ENCODE measurements around the gene LEPR.
"Not testable (repeated sequence)": the region's sequence is repeated elsewhere in the genome, so short reads cannot be mapped to it uniquely, and the experiment has no call there.

LEPR gene

GRCh38 chr1:65457868-65458267, 37.4 kb downstream of the LEPR start:
- H3K79me2 ChIP-seq (ENCODE audit: control insufficient read depth, insufficient read depth, low read length, poor library complexity), result no peaks in the 10 kb centered on the region
- H3K4ac ChIP-seq (ENCODE audit: low read depth, low read length), result no peak overlapping the region
- no peaks in the 10 kb centered on the region for H3K79me1 ChIP-seq (ENCODE audit: low read length)
- no peaks in the 10 kb centered on the region for H3K4me1 ChIP-seq (ENCODE audit: control insufficient read depth in 1 of 2, insufficient read depth in 2 of 2, low read length in 2 of 2)
- H2AK5ac ChIP-seq (ENCODE audit: low read length), result no peak overlapping the region
- H3K27me3 ChIP-seq (ENCODE audit: insufficient read depth, low read length), result no peaks in the 10 kb centered on the region
- no peak overlapping the region for H2BK12ac ChIP-seq (ENCODE audit: low read length)
- H3K14ac ChIP-seq (ENCODE audit: low read length), result no peak overlapping the region
- H3K27ac ChIP-seq (ENCODE audit: low read depth, low read length), result no peak overlapping the region
- H3K36me3 ChIP-seq (ENCODE audit: control insufficient read depth in 1 of 2, insufficient read depth in 2 of 2, low read length in 2 of 2), result no peaks in the 10 kb centered on the region
- H2BK5ac ChIP-seq (ENCODE audit: low read depth, low read length, poor library complexity), result no peak overlapping the region
- H4K8ac ChIP-seq (ENCODE audit: low read depth, low read length), result no peak overlapping the region
- no peak overlapping the region for H2AFZ ChIP-seq (ENCODE audit: insufficient read depth, low read length, poor library complexity)
- no peak overlapping the region for H4K12ac ChIP-seq (ENCODE audit: low read depth, low read length)
- H4K91ac ChIP-seq (ENCODE audit: low read depth, low read length), result no peak overlapping the region
- H3K9me3 ChIP-seq (ENCODE audit: insufficient read depth, low read depth, low read length), result no peaks in the 10 kb centered on the region
- no peak for DNase-seq
- no peak overlapping the region for H3K4me3 ChIP-seq (ENCODE audit: low read depth, low read length)
- H2BK120ac ChIP-seq (ENCODE audit: insufficient read depth, low read length, poor library complexity), result no peak overlapping the region
- H3K18ac ChIP-seq (ENCODE audit: low read length), result no peak overlapping the region
- H3K23ac ChIP-seq (ENCODE audit: low read length), result no peak overlapping the region
- no peak overlapping the region for H3K9ac ChIP-seq (ENCODE audit: low read length)
- H3K4me2 ChIP-seq (ENCODE audit: low read length), result no peak overlapping the region

DNA sequence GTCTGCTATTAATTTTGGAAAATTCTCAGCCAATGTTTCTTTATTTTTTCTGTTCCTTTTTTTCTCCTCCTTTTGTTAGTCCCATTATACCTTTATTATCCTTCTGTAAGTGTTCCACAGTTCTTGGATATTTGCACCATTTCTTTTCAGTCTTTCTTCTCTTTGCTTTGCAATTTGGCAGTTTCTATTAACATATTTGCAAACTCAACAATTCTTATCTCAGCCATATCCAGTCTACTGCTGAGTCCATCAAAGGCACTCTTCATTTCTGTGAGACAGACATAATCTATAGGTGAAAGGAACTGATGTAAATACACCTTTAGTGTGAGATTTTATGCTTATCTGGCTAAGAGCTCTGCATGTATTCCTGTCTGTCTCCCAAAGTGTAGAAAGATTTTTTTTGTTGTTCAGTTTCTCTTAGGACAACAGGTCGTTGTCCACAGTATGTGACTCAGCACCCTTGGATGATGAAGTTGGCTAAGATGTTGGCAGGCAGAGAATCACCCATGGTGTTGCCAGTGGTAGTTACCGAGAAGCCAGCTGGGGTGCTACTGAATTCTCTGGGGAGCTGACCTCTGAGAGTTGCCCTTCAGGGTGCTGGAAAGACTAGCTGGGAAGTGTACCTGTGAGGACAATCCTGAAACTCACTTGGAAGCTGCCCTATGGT, 38.4 kb downstream of the LEPR start:
- H4K12ac ChIP-seq (ENCODE audit: low read depth, low read length), result no peak overlapping the region
- H2AK5ac ChIP-seq (ENCODE audit: low read length), result no peak overlapping the region
- no peak overlapping the region for H3K14ac ChIP-seq (ENCODE audit: low read length)
- H3K4me3 ChIP-seq (ENCODE audit: low read depth, low read length), result no peak overlapping the region
- H2AFZ ChIP-seq (ENCODE audit: insufficient read depth, low read length, poor library complexity), result no peak overlapping the region
- no peaks in the 10 kb centered on the region for H3K79me1 ChIP-seq (ENCODE audit: low read length)
- H3K79me2 ChIP-seq (ENCODE audit: control insufficient read depth, insufficient read depth, low read length, poor library complexity), result no peaks in the 10 kb centered on the region
- H3K4me2 ChIP-seq (ENCODE audit: low read length), result no peak overlapping the region
- no peak overlapping the region for H3K23ac ChIP-seq (ENCODE audit: low read length)
- H4K8ac ChIP-seq (ENCODE audit: low read depth, low read length), result no peak overlapping the region
- no peak overlapping the region for H4K91ac ChIP-seq (ENCODE audit: low read depth, low read length)
- no peaks in the 10 kb centered on the region for H3K4me1 ChIP-seq (ENCODE audit: control insufficient read depth in 1 of 2, insufficient read depth in 2 of 2, low read length in 2 of 2)
- H3K27ac ChIP-seq (ENCODE audit: low read depth, low read length), result no peak overlapping the region
- H2BK5ac ChIP-seq (ENCODE audit: low read depth, low read length, poor library complexity), result no peak overlapping the region
- H3K27me3 ChIP-seq (ENCODE audit: insufficient read depth, low read length), result no peaks in the 10 kb centered on the region
- H3K9ac ChIP-seq (ENCODE audit: low read length), result no peak overlapping the region
- H3K18ac ChIP-seq (ENCODE audit: low read length), result no peak overlapping the region
- DNase-seq, result no peak
- no peaks in the 10 kb centered on the region for H3K9me3 ChIP-seq (ENCODE audit: insufficient read depth, low read depth, low read length)
- no peak overlapping the region for H2BK120ac ChIP-seq (ENCODE audit: insufficient read depth, low read length, poor library complexity)
- WGBS (ENCODE audit: extremely low coverage, insufficient coverage, insufficient read length), result no CpG with 5 or more reads among the region's 2 CpGs
- H3K36me3 ChIP-seq (ENCODE audit: control insufficient read depth in 1 of 2, insufficient read depth in 2 of 2, low read length in 2 of 2), result no peaks in the 10 kb centered on the region
- no peak overlapping the region for H2BK12ac ChIP-seq (ENCODE audit: low read length)
- no peak overlapping the region for H3K4ac ChIP-seq (ENCODE audit: low read depth, low read length)

DNA sequence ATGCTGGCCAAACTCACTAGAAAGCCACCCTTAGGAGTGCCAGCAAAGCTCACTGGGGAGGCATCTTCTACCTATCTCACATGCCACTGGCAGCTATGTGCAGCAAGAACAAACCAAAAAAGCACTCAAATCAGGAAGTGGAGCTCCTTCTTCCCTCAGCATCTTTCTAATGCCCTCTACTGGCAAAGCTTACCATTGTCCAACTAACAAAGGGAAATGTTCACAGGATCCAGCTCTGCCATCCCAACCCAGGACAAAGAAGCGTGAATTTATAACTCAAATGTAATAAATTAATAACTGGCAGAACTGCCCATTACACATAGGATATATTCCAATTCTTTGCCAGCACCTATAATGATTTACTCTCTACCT, 38.9 kb downstream of the LEPR start:
- no peak overlapping the region for H2BK120ac ChIP-seq (ENCODE audit: insufficient read depth, low read length, poor library complexity)
- H3K79me2 ChIP-seq (ENCODE audit: control insufficient read depth, insufficient read depth, low read length, poor library complexity), result no peaks in the 10 kb centered on the region
- no peaks in the 10 kb centered on the region for H3K79me1 ChIP-seq (ENCODE audit: low read length)
- no peak overlapping the region for H3K27ac ChIP-seq (ENCODE audit: low read depth, low read length)
- H3K4me1 ChIP-seq (ENCODE audit: control insufficient read depth in 1 of 2, insufficient read depth in 2 of 2, low read length in 2 of 2), result no peaks in the 10 kb centered on the region
- no peak overlapping the region for H4K8ac ChIP-seq (ENCODE audit: low read depth, low read length)
- H3K36me3 ChIP-seq (ENCODE audit: control insufficient read depth in 1 of 2, insufficient read depth in 2 of 2, low read length in 2 of 2), result no peaks in the 10 kb centered on the region
- no peak overlapping the region for H3K4ac ChIP-seq (ENCODE audit: low read depth, low read length)
- no peak overlapping the region for H3K4me3 ChIP-seq (ENCODE audit: low read depth, low read length)
- no peak overlapping the region for H4K91ac ChIP-seq (ENCODE audit: low read depth, low read length)
- H3K9me3 ChIP-seq (ENCODE audit: insufficient read depth, low read depth, low read length), result no peaks in the 10 kb centered on the region
- H3K9ac ChIP-seq (ENCODE audit: low read length), result no peak overlapping the region
- no peak overlapping the region for H3K14ac ChIP-seq (ENCODE audit: low read length)
- no peak overlapping the region for H2AK5ac ChIP-seq (ENCODE audit: low read length)
- no peaks in the 10 kb centered on the region for H3K27me3 ChIP-seq (ENCODE audit: insufficient read depth, low read length)
- H3K4me2 ChIP-seq (ENCODE audit: low read length), result no peak overlapping the region
- no peak overlapping the region for H3K23ac ChIP-seq (ENCODE audit: low read length)
- no peak overlapping the region for H3K18ac ChIP-seq (ENCODE audit: low read length)
- H2BK5ac ChIP-seq (ENCODE audit: low read depth, low read length, poor library complexity), result no peak overlapping the region
- no peak overlapping the region for H4K12ac ChIP-seq (ENCODE audit: low read depth, low read length)
- H2AFZ ChIP-seq (ENCODE audit: insufficient read depth, low read length, poor library complexity), result no peak overlapping the region
- WGBS (ENCODE audit: extremely low coverage, insufficient coverage, insufficient read length), result no CpG with 5 or more reads among the region's 1 CpG
- DNase-seq, result peak in 1 of 2 donors; percentile 52
- H2BK12ac ChIP-seq (ENCODE audit: low read length), result no peak overlapping the region

DNA sequence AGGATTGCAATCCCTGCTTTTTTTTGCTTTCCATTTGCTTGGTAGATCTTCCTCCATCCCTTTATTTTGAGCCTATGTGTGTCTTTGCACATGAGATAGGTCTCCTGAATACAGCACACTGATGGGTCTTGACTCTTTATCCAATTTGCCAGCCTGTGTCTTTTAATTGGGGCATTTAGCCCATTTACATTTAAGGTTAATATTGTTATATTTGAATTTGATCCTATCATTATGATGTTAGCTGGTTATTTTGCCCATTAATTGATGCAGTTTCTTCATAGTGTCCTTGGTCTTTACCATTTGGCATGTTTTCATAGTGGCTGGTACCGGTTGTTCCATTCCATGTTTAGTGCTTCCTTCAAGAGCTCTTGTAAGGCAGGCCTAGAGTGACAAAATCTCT, 45.4 kb downstream of the LEPR start:
- H3K9ac ChIP-seq (ENCODE audit: low read length); H3K27me3 ChIP-seq (ENCODE audit: insufficient read depth, low read length); H2BK120ac ChIP-seq (ENCODE audit: insufficient read depth, low read length, poor library complexity); H2AK5ac ChIP-seq (ENCODE audit: low read length); H3K79me1 ChIP-seq (ENCODE audit: low read length); H4K91ac ChIP-seq (ENCODE audit: low read depth, low read length); H3K9me3 ChIP-seq (ENCODE audit: insufficient read depth, low read depth, low read length); H2BK5ac ChIP-seq (ENCODE audit: low read depth, low read length, poor library complexity); H3K36me3 ChIP-seq (ENCODE audit: control insufficient read depth in 1 of 2, insufficient read depth in 2 of 2, low read length in 2 of 2); H3K4ac ChIP-seq (ENCODE audit: low read depth, low read length); H2AFZ ChIP-seq (ENCODE audit: insufficient read depth, low read length, poor library complexity); H4K8ac ChIP-seq (ENCODE audit: low read depth, low read length); H3K23ac ChIP-seq (ENCODE audit: low read length); H3K27ac ChIP-seq (ENCODE audit: low read depth, low read length); H3K4me1 ChIP-seq (ENCODE audit: control insufficient read depth in 1 of 2, insufficient read depth in 2 of 2, low read length in 2 of 2); H3K4me2 ChIP-seq (ENCODE audit: low read length); H2BK12ac ChIP-seq (ENCODE audit: low read length); H3K18ac ChIP-seq (ENCODE audit: low read length); H3K79me2 ChIP-seq (ENCODE audit: control insufficient read depth, insufficient read depth, low read length, poor library complexity); H4K12ac ChIP-seq (ENCODE audit: low read depth, low read length); DNase-seq; H3K14ac ChIP-seq (ENCODE audit: low read length); H3K4me3 ChIP-seq (ENCODE audit: low read depth, low read length): not testable (repeated sequence)
- WGBS (ENCODE audit: extremely low coverage, insufficient coverage, insufficient read length), result no CpG with 5 or more reads among the region's 1 CpG

All from trophoblast cell (in vitro differentiated cells and primary cell).